H1 (cell line): ENCODE data around the gene TBCE. TPM values are rescaled to one million over a fixed set of nuclear protein-coding genes. Genes with fewer than 3 reads are reported as not detected.

Experiments
- EZH2 ChIP-seq: fragments of 200-600 bp; sonication (generic); IDR thresholded peaks from 2 replicates; pipeline ENCODE4 v1.7.1; 2012; ENCODE audit warnings: low read depth, mild to moderate bottlenecking, moderate library complexity, low read length, inconsistent platforms; ENCODE audit not compliant: severe bottlenecking
- GABPA ChIP-seq: IDR thresholded peaks from 2 replicates; pipeline ENCODE4 v1.6.1; 2011; ENCODE audit warnings: mild to moderate bottlenecking, low read length, moderate library complexity, borderline replicate concordance; ENCODE audit not compliant: insufficient read depth
- KDM5A ChIP-seq: fragments of 200-600 bp; IDR thresholded peaks from 2 replicates; pipeline ENCODE4 v1.7.1; 2012; ENCODE audit warnings: mild to moderate bottlenecking, low read length, inconsistent platforms, mixed read lengths
- NRF1 ChIP-seq: IDR thresholded peaks from 2 replicates; pipeline ENCODE4 v1.6.1; 2011; ENCODE audit warnings: mild to moderate bottlenecking, low read depth, low read length, improper control_type of control experiment
- RAD21 ChIP-seq, 2 experiments: IDR thresholded peaks in 1 of 2; conservative IDR thresholded peaks in 1 of 2; 2 replicates each; pipeline ENCODE4 v1.6.1; 2011; ENCODE audit warnings: low read depth in 2 of 2, low read length in 2 of 2, improper control_type of control experiment in 1 of 2, inconsistent platforms in 1 of 2, mild to moderate bottlenecking in 1 of 2, moderate library complexity in 1 of 2
- polyA plus RNA-seq, 7 experiments: library from polyadenylated mRNA; depleted of rRNA in 3 of 7; stranded (reverse) in 5 of 7; unstranded in 2 of 7; fragments of >200 nt in 5 of 7; fragments of 200-250 nt in 2 of 7; gene quantifications; 1 replicate in 5 of 7; 2 replicates in 1 of 7; 4 replicates in 1 of 7; pipeline versions ENCODE4 v1.2.1 to v1.2.3, GENCODE V29; 2011 to 2013; ENCODE audit warnings: missing spikeins in 2 of 7, mixed read lengths in 2 of 7
- total RNA-seq: library from RNA; stranded (reverse); fragmentation: NEBNext Ultra II Directional; extraction: Animal tissue kit (Norgen Biotek cat#: 25700); gene quantifications from 2 replicates; pipeline ENCODE4 v1.2.1, GENCODE V29; 2021
- TF ChIP-seq, protein P1 (sequence below): IDR thresholded peaks from 2 replicates; pipeline ENCODE4 v1.6.1; 2012; ENCODE audit warnings: inconsistent platforms
- TF ChIP-seq, protein P2 (sequence below), 3 experiments: IDR thresholded peaks; 1 replicate in 2 of 3; 2 replicates in 1 of 3; pipeline versions ENCODE4 v1.5.1 to v1.6.1; 2011; ENCODE audit warnings: low read length in 3 of 3, mild to moderate bottlenecking in 3 of 3, inconsistent platforms in 2 of 3, low read depth in 1 of 3, moderate library complexity in 1 of 3; ENCODE audit not compliant: insufficient read depth in 1 of 3; ENCODE audit errors: control extremely low read depth in 1 of 3

Gene TBCE
- total and polyA plus RNA-seq, 2 of the 8 experiments (the other 6 are each of a cell fraction or from before 2014, with no cell fraction given): 22.7 to 42.9 TPM

DNA sequence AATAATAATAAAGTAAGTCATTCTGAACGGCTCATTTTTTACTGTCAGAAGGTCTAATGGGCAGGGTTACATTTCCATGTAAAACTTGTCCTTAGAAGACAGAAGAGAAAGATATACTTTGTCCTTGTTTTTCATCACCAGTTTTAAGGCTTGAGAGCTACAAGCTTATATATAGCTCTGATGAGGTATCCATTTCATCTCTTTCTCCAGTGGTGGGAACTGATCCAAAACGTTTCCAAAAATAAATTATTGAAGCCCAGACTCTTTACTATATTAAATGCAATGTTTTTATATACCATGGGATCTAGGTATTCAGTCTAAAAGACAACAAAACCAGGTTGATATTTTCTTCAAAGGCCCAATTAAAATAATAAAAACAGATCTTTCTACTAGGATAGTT lies 128.3 kb downstream of the TBCE start (continued):
- TF ChIP-seq, protein P1, sequence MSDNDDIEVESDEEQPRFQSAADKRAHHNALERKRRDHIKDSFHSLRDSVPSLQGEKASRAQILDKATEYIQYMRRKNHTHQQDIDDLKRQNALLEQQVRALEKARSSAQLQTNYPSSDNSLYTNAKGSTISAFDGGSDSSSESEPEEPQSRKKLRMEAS: no peak
- TF ChIP-seq, protein P2, sequence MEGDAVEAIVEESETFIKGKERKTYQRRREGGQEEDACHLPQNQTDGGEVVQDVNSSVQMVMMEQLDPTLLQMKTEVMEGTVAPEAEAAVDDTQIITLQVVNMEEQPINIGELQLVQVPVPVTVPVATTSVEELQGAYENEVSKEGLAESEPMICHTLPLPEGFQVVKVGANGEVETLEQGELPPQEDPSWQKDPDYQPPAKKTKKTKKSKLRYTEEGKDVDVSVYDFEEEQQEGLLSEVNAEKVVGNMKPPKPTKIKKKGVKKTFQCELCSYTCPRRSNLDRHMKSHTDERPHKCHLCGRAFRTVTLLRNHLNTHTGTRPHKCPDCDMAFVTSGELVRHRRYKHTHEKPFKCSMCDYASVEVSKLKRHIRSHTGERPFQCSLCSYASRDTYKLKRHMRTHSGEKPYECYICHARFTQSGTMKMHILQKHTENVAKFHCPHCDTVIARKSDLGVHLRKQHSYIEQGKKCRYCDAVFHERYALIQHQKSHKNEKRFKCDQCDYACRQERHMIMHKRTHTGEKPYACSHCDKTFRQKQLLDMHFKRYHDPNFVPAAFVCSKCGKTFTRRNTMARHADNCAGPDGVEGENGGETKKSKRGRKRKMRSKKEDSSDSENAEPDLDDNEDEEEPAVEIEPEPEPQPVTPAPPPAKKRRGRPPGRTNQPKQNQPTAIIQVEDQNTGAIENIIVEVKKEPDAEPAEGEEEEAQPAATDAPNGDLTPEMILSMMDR (IDR thresholded peaks at IDR 0.05; ENCODE audit: control extremely low read depth in 1 of 3, insufficient read depth in 1 of 3, low read depth in 1 of 3, low read length in 3 of 3): no peak
- TF ChIP-seq KDM5A (no peak), GABPA (no peak), RAD21 (IDR thresholded peaks at IDR 0.05 in 1 of 2, conservative IDR thresholded peaks at IDR 0.05 in 1 of 2; ENCODE audit: low read depth in 2 of 2, low read length in 2 of 2) (no peak), EZH2 (no peak), NRF1 (no peak)
